GM23248 (cell line): ENCODE measurements around the gene RNFT1. TPM values are rescaled to one million over a fixed set of nuclear protein-coding genes. Genes with fewer than 3 reads are reported as not detected.
A peak's percentile ranks its signal among the peaks of the same experiment; 100 is the strongest.
"Not testable (repeated sequence)": the region's sequence is repeated elsewhere in the genome, so short reads cannot be mapped to it uniquely, and the experiment has no call there.

Source experiments
- DNase-seq: peaks from one replicate; pipeline ENCODE4 v3.0.0-alpha.2; 2015
- H2AFZ ChIP-seq: fragments of 200-600 bp; sonication (generic); 2 replicates; pipeline ENCODE4 v1.6.1; 2016; ENCODE audit warnings: antibody characterized with exemption
- H3F3A ChIP-seq: fragments of 200-600 bp; sonication (generic); 2 replicates; pipeline ENCODE4 v1.6.1; 2016; ENCODE audit warnings: mild to moderate bottlenecking, antibody characterized with exemption, mixed run types; ENCODE audit not compliant: insufficient read depth
- H3K27ac ChIP-seq: fragments of 200-600 bp; sonication (generic); 2 replicates; pipeline ENCODE4 v1.5.1; 2016; ENCODE audit warnings: mild to moderate bottlenecking
- H3K27me3 ChIP-seq: fragments of 200-600 bp; sonication (generic); replicated peaks from 2 replicates; pipeline ENCODE4 v1.6.1; 2016; ENCODE audit warnings: mild to moderate bottlenecking; ENCODE audit not compliant: insufficient read depth
- H3K36me3 ChIP-seq: fragments of 200-600 bp; sonication (generic); 2 replicates; pipeline ENCODE4 v1.6.1; 2016; ENCODE audit warnings: low read depth, mild to moderate bottlenecking
- H3K4me1 ChIP-seq: fragments of 200-600 bp; sonication (generic); 2 replicates; pipeline ENCODE4 v1.6.1; 2016; ENCODE audit warnings: mild to moderate bottlenecking; ENCODE audit not compliant: insufficient read depth
- H3K4me2 ChIP-seq: fragments of 200-600 bp; sonication (generic); one replicate; pipeline ENCODE4 v1.6.1; 2016; ENCODE audit warnings: mild to moderate bottlenecking; ENCODE audit not compliant: unreplicated experiment
- H3K4me3 ChIP-seq: fragments of 200-600 bp; sonication (generic); 2 replicates; pipeline ENCODE4 v1.5.1; 2016; ENCODE audit warnings: mild to moderate bottlenecking
- H3K79me2 ChIP-seq: fragments of 200-600 bp; sonication (generic); 2 replicates; pipeline ENCODE4 v1.6.1; 2016; ENCODE audit warnings: mild to moderate bottlenecking; ENCODE audit not compliant: insufficient read depth
- H3K9ac ChIP-seq: fragments of 200-600 bp; sonication (generic); 2 replicates; pipeline ENCODE4 v1.6.1; 2016; ENCODE audit warnings: mild to moderate bottlenecking
- H3K9me2 ChIP-seq: fragments of 200-600 bp; sonication (generic); 2 replicates; pipeline ENCODE4 v1.6.1; 2016; ENCODE audit warnings: mixed run types, mild to moderate bottlenecking, moderate library complexity; ENCODE audit not compliant: insufficient read depth
- H3K9me3 ChIP-seq: fragments of 200-600 bp; sonication (generic); one replicate; pipeline ENCODE4 v1.6.1; 2017; ENCODE audit warnings: low read depth
- H4K20me1 ChIP-seq: fragments of 200-600 bp; sonication (generic); 2 replicates; pipeline ENCODE4 v1.6.0; 2016; ENCODE audit not compliant: insufficient read depth
- EZH2 ChIP-seq: fragments of 200-600 bp; sonication (generic); IDR thresholded peaks from 2 replicates; pipeline ENCODE4 v1.6.1; 2018; ENCODE audit warnings: antibody characterized with exemption, mild to moderate bottlenecking; ENCODE audit not compliant: insufficient read depth, poor library complexity, severe bottlenecking
- EZH2phosphoT487 ChIP-seq: fragments of 200-600 bp; sonication (generic); IDR thresholded peaks from 2 replicates; pipeline ENCODE4 v1.6.1; 2018; ENCODE audit warnings: antibody characterized with exemption, moderate library complexity, mild to moderate bottlenecking, low read depth; ENCODE audit not compliant: insufficient read depth
- WGBS, 2 experiments: methylation state at CpG; one replicate each; pipeline ENCODE4 v1.1.6; 2015 to 2017; ENCODE audit warnings: low lambda C conversion rate in 2 of 2, low coverage in 1 of 2; ENCODE audit errors: missing lambda C conversion rate in 2 of 2; 5-methylcytosine and 5-hydroxymethylcytosine counted together
- in situ Hi-C: fragments of 300-500 bp; cut with MboI; formaldehyde crosslinking; loops from 2 replicates; pipeline ENCODE4 v1.15.0; 2020
- polyA plus RNA-seq: library from polyadenylated mRNA; unstranded; fragments of >200 nt; fragmentation: Nextera tagmentation; extraction: Ambion mirVana; gene quantifications from 2 replicates; pipeline ENCODE4 v1.2.1, GENCODE V29; 2016
- total RNA-seq: library from RNA; depleted of rRNA; stranded (reverse); fragments of >200 nt; shearing (Covaris generic); gene quantifications from 2 replicates; pipeline ENCODE4 v1.2.3, GENCODE V29; 2014

RNFT1 gene
- total and polyA plus RNA-seq, 2 experiments from 2014 or later, result 23.4 to 29.1 TPM

DNA sequence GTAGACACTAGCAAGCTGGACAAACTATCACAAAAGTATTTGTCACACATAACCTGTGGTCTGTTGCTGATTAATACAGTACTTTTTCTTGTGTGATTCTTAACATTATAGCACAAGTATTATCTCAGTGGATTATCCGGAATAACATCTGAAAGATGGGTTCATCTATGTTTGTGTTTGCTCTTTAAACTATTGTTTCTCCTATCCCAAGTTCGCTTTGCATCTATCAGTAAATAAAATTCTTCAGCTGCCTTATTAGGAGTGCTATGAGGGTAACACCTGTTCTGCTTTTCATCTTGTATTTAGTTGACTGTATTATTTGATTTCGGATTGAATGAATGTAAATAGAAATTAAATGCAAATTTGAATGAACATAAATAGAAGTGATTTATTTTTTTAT is 14.5 kb downstream of the RNFT1 start:
- no peak for TF ChIP-seq EZH2
- TF ChIP-seq EZH2phosphoT487, result no peak
- no peaks in the 10 kb centered on the region for H3K9me3 ChIP-seq
- no peaks in the 10 kb centered on the region for H4K20me1 ChIP-seq
- no peak overlapping the region for H3K4me3 ChIP-seq
- peaks cover 45% of the 10 kb centered on the region; the same call in 1 of the 2 replicates for H3K36me3 ChIP-seq
- H3K9ac ChIP-seq, result no peak overlapping the region
- H3K4me1 ChIP-seq, result no peaks in the 10 kb centered on the region
- no peak overlapping the region for H2AFZ ChIP-seq
- H3F3A ChIP-seq, result peaks cover 10% of the 10 kb centered on the region; the same call in 1 of the 2 replicates
- H3K27me3 ChIP-seq, result no peaks in the 10 kb centered on the region
- 94 to 96% methylated on average over 3 of the region's 3 CpGs for WGBS, 2 experiments
- H3K27ac ChIP-seq, result no peak overlapping the region
- no peaks in the 10 kb centered on the region for H3K79me2 ChIP-seq
- in situ Hi-C loops, result no loop called here
- H3K9me2 ChIP-seq, result no peaks in the 10 kb centered on the region
- H3K4me2 ChIP-seq, result no peak overlapping the region
- DNase-seq, result no peak

DNA sequence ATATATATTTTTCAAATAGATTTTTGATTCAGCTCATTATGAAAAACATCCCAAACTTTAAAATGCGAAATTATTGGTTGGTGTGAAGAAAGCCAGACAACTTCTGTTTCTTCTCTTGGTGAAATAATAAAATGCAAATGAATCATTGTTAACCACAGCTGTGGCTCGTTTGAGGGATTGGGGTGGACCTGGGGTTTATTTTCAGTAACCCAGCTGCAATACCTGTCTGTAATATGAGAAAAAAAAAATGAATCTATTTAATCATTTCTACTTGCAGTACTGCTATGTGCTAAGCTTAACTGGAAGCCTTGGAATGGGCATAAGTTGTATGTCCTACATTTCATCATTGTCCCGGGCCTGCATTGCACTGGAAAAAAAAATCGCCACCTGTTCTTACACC is 17.2 kb downstream of the RNFT1 start:
- H3K27ac ChIP-seq, H3K4me3 ChIP-seq, H3K4me1 ChIP-seq, H3K4me2 ChIP-seq, H3K9ac ChIP-seq, H3K79me2 ChIP-seq, in situ Hi-C loops, H3K9me3 ChIP-seq, H3K9me2 ChIP-seq, DNase-seq, H2AFZ ChIP-seq, H4K20me1 ChIP-seq, H3K27me3 ChIP-seq: not testable (repeated sequence)
- peaks cover 44% of the 10 kb centered on the region; the same call in 1 of the 2 replicates for H3K36me3 ChIP-seq
- peaks cover 11% of the 10 kb centered on the region; the same call in 1 of the 2 replicates for H3F3A ChIP-seq
- WGBS, 2 experiments, result 68% methylated on average over 4 of the region's 4 CpGs

DNA sequence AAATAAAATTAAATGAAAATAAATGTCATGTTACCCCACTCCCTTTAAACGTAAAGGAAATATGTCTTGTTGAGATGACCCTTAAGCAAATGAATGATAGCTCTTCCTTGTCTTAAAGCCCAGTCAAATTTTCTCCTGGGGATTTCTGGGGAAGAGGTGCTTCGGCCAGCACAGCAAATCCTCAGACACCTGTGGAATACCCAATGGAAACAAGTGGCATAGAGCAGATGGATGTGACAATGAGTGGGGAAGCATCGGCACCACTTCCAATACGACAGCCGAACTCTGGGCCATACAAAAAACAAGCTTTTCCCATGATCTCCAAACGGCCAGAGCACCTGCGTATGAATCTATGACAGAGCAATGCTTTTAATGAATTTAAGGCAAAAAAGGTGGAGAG is 18.1 kb downstream of the RNFT1 start:
- WGBS, 2 experiments, result 97% methylated on average over 7 of the region's 7 CpGs
- H2AFZ ChIP-seq, H3K27ac ChIP-seq, H3K4me3 ChIP-seq, H4K20me1 ChIP-seq, H3K9me3 ChIP-seq, H3K9me2 ChIP-seq, H3K9ac ChIP-seq, H3K27me3 ChIP-seq, H3K4me2 ChIP-seq, H3F3A ChIP-seq, DNase-seq, H3K4me1 ChIP-seq, in situ Hi-C loops, H3K79me2 ChIP-seq: not testable (repeated sequence)
- H3K36me3 ChIP-seq, result peaks cover 48% of the 10 kb centered on the region; the same call in 1 of the 2 replicates

DNA sequence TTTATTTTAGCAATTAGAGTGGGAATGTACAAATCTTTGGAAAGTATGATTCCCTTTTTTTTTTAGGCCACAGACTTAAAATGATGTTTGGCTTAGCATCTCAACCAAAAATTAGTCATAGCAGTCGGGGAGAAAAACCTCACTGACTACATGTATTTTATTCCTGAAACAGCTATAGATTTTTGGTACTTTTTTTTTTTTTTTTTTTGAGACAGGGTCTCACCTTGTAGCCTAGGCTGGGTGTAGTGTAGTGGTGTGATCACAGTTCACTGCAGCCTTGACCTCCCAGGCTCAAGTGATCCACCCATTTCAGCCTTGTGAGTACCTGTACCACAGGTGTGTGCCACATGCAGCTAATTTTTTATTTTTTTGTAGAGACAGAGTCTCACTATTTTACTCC is 23.4 kb downstream of the RNFT1 start:
- DNase-seq, result no peak
- TF ChIP-seq EZH2 (no peak), EZH2phosphoT487 (no peak)
- H3K9ac ChIP-seq, result no peak overlapping the region
- no peaks in the 10 kb centered on the region for H3K9me2 ChIP-seq
- no peaks in the 10 kb centered on the region for H3K9me3 ChIP-seq
- no peaks in the 10 kb centered on the region for H3K27me3 ChIP-seq
- no peak overlapping the region for H3K27ac ChIP-seq
- no peak overlapping the region for H3K4me2 ChIP-seq
- in situ Hi-C loops, result no loop called here
- no peak overlapping the region for H2AFZ ChIP-seq
- WGBS, 2 experiments, result 88 to 100% methylated on average over 1 of the region's 1 CpG
- no peaks in the 10 kb centered on the region for H3K4me1 ChIP-seq
- H3K4me3 ChIP-seq, result no peak overlapping the region
- 0 out of 2 replicates have a peak, but pooled peaks cover 7% of the 10 kb centered on the region for H3F3A ChIP-seq
- no peaks in the 10 kb centered on the region for H4K20me1 ChIP-seq
- no peaks in the 10 kb centered on the region for H3K79me2 ChIP-seq
- H3K36me3 ChIP-seq, result peaks cover 34% of the 10 kb centered on the region; the same call in 1 of the 2 replicates

DNA sequence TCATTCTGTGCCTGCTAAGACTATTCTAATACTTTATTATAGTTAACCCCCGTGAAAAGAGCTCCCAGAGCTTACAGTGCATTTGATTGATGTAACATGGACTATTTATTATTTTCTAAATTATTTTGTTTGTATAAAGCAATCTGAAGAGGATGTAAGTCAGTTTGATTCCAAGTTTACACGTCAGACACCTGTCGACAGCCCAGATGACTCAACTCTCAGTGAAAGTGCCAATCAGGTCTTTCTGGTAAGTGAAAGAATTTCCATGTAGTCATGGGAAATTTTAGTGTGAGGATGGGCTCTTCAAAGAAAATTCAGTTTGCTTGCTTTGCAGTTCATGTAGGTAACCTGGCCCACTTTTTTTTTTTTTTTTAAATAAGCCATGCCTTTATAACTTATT is 23.8 kb downstream of the RNFT1 start:
- in situ Hi-C loops, H3K4me1 ChIP-seq, H3F3A ChIP-seq, H3K79me2 ChIP-seq, H3K4me2 ChIP-seq, H3K9me2 ChIP-seq, H3K27ac ChIP-seq, H4K20me1 ChIP-seq, H3K9ac ChIP-seq, H3K9me3 ChIP-seq, H2AFZ ChIP-seq, DNase-seq, H3K27me3 ChIP-seq, H3K4me3 ChIP-seq: not testable (repeated sequence)
- peaks cover 34% of the 10 kb centered on the region; the same call in 1 of the 2 replicates for H3K36me3 ChIP-seq
- WGBS, 2 experiments, result 97 to 99% methylated on average over 3 of the region's 3 CpGs

DNA sequence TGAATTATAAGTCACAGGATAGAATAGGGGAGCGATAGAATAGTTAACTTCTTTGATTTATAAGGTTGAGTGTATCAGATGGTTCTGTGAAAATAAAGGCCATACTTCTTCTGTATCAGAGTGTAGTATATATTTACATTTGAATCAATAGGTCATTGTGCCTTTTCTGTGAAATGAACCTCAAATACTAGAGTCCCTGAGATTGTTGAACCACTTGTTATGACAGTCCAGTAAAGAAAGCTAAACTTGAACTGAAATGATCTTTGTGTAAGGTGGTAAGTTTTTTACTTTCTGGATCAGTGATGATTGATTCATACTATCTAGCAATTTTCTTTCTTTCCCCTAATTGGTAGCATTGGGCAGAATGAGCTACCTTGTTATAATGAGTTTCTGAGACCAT is 31.2 kb downstream of the RNFT1 start:
- H3K9me3 ChIP-seq, H2AFZ ChIP-seq, H3K4me2 ChIP-seq, H4K20me1 ChIP-seq, DNase-seq, H3K4me1 ChIP-seq, H3K79me2 ChIP-seq, H3K4me3 ChIP-seq, H3K27me3 ChIP-seq, H3K27ac ChIP-seq, H3K9ac ChIP-seq, H3K9me2 ChIP-seq, in situ Hi-C loops: not testable (repeated sequence)
- peaks cover 26% of the 10 kb centered on the region for H3F3A ChIP-seq
- WGBS, 2 experiments, result 91 to 100% methylated on average over 1 of the region's 1 CpG
- H3K36me3 ChIP-seq, result peaks cover 60% of the 10 kb centered on the region

DNA sequence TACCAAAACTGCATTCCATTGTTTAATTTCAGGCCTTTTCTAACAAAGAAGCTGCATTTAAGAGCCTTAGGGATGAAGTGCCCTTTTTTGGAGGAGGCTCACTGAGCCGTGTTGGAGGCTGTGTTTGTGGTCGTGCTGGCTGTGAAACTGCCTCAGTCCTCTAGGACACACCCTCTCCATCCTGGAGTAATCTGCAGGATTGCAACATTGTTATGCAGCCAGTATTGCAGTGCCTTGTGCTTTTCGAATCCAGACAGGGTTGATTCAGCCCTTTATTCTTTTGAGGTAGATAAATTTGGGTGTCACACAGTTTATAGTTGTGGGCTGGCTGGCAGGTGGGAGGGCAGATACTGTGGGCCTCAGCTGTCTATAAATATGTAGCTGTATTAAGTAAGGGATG is 33.8 kb downstream of the RNFT1 start:
- H3K9ac ChIP-seq, H3K27me3 ChIP-seq, H3K4me3 ChIP-seq, H3K4me2 ChIP-seq, H3K9me2 ChIP-seq, H3K9me3 ChIP-seq, H2AFZ ChIP-seq, H4K20me1 ChIP-seq, H3K79me2 ChIP-seq, H3K4me1 ChIP-seq, in situ Hi-C loops: not testable (repeated sequence)
- WGBS, 2 experiments, result 6 to 7% methylated on average over 3 of the region's 3 CpGs
- peaks cover 26% of the 10 kb centered on the region for H3F3A ChIP-seq
- peak overlapping the region; percentile 17; the same call in 1 of the 2 replicates for H3K27ac ChIP-seq
- H3K36me3 ChIP-seq, result peaks cover 50% of the 10 kb centered on the region
- DNase-seq, result peak; percentile 77
